Vagina (tissue), 2 donors: ENCODE data around the gene HOXD3. TPM values are rescaled to one million over a fixed set of nuclear protein-coding genes. Genes with fewer than 3 reads are reported as not detected.
A peak's percentile ranks its signal among the peaks of the same experiment; 100 is the strongest.

Experiments used
- DNase-seq, 2 donors: peaks; one replicate each; pipeline ENCODE4 v3.0.0-alpha.2; 2017; ENCODE audit errors: extremely low spot score in 2 of 2
- H3K27ac ChIP-seq: fragments of 200-600 bp; sonication (generic); one replicate; pipeline ENCODE4 v1.5.1; 2019
- H3K27me3 ChIP-seq: fragments of 200-600 bp; sonication (generic); one replicate; pipeline ENCODE4 v1.5.1; 2019
- H3K36me3 ChIP-seq, 2 donors: fragments of 200-600 bp; sonication (generic); one replicate each; pipeline ENCODE4 v1.5.1; 2017 to 2019
- H3K4me1 ChIP-seq: fragments of 200-600 bp; sonication (generic); one replicate; pipeline ENCODE4 v1.5.1; 2019
- H3K4me3 ChIP-seq, 2 donors: fragments of 200-600 bp; sonication (generic); 1 replicate in 1 of 2; 2 replicates in 1 of 2; pipeline ENCODE4 v1.5.1; 2016 to 2019
- H3K9me3 ChIP-seq: fragments of 200-600 bp; sonication (generic); one replicate; pipeline ENCODE4 v1.5.1; 2019
- POLR2A ChIP-seq, 2 donors: fragments of 450-650 bp; IDR thresholded peaks; one replicate each; pipeline ENCODE4 v1.6.1; 2017; ENCODE audit warnings: antibody characterized with exemption in 2 of 2, mild to moderate bottlenecking in 2 of 2, moderate library complexity in 2 of 2
- POLR2AphosphoS5 ChIP-seq, 2 donors: sonication (generic); formaldehyde crosslinking; IDR thresholded peaks; one replicate each; pipeline ENCODE4 v1.9.0; 2017; ENCODE audit warnings: antibody characterized with exemption in 2 of 2, mild to moderate bottlenecking in 2 of 2, low read depth in 1 of 2; ENCODE audit not compliant: insufficient read depth in 1 of 2
- intact Hi-C: fragments of 100-400 bp; cut with DNase I; formaldehyde crosslinking; loops from one replicate; pipeline ENCODE4 v1.15.1; 2023
- total RNA-seq: library from RNA; depleted of rRNA; stranded (reverse); fragments of >200 nt; gene quantifications from one replicate; pipeline ENCODE4 v1.2.3, GENCODE V29; 2016
- TF ChIP-seq, protein P1 (sequence below), 3 experiments: fragments of 450-650 bp in 2 of 3; fragments of 200-600 bp in 1 of 3; sonication (generic) in 1 of 3; IDR thresholded peaks; one replicate each; pipeline ENCODE4 v1.5.1; 2017 to 2019; ENCODE audit warnings: antibody characterized with exemption in 3 of 3, mild to moderate bottlenecking in 2 of 3, moderate library complexity in 2 of 3

HOXD3 gene
- total RNA-seq, 1 donor from 2014 or later: 11.8 TPM

DNA sequence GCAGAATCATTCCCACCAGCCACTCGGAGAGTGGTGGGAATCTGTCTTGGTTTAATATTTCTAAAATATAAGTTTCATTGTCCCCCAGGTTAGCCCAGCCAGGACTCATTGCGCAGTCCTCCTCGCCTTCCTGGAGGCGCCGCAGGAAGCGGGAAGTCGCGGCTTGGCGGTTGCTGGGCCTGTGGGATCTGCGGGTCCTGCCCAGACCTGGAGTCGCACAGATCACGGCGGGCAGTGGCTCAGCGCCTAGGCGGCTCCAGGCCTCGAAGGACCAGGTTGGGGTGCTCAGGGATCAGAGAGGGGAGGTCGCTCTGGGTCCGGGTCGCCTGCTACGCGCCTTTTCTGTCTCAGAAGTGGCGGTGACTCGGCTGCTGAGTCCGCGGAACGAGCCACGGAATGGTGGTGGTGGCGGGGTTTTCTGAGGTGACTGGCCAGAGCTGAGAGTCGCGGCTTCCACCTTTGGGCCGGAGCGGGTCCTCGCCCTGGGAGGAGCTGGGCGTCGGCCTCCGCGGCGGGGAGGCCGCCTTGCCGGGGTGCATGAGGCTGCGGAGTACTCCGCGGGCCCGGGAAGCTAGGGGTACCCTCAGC is 2.6 kb downstream of the HOXD3 start:
- H3K9me3 ChIP-seq: no peaks in the 10 kb centered on the region
- H3K4me3 ChIP-seq: no peak overlapping the region
- intact Hi-C loops: no loop called here
- H3K27ac ChIP-seq: no peak overlapping the region
- H3K4me1 ChIP-seq: peaks cover 31% of the 10 kb centered on the region
- TF ChIP-seq POLR2AphosphoS5 (IDR thresholded peaks at IDR 0.05; ENCODE audit: insufficient read depth in 1 of 2, low read depth in 1 of 2) (no peak), POLR2A (IDR thresholded peaks at IDR 0.05) (no peak)
- TF ChIP-seq, protein P1, sequence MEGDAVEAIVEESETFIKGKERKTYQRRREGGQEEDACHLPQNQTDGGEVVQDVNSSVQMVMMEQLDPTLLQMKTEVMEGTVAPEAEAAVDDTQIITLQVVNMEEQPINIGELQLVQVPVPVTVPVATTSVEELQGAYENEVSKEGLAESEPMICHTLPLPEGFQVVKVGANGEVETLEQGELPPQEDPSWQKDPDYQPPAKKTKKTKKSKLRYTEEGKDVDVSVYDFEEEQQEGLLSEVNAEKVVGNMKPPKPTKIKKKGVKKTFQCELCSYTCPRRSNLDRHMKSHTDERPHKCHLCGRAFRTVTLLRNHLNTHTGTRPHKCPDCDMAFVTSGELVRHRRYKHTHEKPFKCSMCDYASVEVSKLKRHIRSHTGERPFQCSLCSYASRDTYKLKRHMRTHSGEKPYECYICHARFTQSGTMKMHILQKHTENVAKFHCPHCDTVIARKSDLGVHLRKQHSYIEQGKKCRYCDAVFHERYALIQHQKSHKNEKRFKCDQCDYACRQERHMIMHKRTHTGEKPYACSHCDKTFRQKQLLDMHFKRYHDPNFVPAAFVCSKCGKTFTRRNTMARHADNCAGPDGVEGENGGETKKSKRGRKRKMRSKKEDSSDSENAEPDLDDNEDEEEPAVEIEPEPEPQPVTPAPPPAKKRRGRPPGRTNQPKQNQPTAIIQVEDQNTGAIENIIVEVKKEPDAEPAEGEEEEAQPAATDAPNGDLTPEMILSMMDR (IDR thresholded peaks at IDR 0.05): no peak
- no peaks in the 10 kb centered on the region for H3K36me3 ChIP-seq
- no peak for DNase-seq
- peaks cover 21% of the 10 kb centered on the region for H3K27me3 ChIP-seq

DNA sequence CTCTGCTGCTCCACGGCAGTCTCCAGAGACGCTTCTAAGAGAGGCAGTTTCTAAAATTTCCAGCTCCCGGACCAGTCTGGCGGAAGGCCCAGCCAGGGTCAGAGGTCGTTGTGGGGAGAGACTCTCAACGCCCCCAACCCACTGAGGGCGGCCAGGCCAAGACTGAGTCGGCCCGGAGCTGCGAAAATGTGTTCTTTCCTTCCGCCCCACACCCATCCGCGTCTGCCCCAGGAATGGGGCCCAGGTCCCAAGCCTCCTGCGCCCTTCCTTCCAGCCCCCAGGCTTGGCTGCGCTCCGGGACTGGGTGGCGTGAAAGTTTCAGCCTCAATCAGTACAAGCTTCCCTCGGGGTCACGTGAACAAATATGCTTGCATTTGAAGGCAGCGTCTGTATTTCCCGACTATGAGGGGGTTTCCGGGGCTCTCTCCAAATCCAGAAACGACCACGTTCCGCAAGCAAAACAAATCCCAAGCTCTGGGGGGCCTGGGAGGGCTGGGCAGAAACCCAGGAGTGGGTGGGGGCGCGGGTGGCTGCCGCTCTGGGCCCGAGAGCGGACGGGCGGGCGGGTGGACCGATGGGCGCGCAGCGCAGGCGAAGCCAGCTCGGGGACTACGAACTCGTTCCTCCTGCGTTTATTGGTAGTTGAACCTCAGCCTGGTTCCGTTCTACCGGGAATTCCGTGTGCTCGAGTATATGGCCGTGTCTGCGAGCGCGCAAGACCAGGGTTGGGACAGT is 3.3 kb downstream of the HOXD3 start:
- TF ChIP-seq POLR2A (IDR thresholded peaks at IDR 0.05) (no peak), POLR2AphosphoS5 (IDR thresholded peaks at IDR 0.05; ENCODE audit: insufficient read depth in 1 of 2, low read depth in 1 of 2) (no peak)
- TF ChIP-seq, protein P1 (IDR thresholded peaks at IDR 0.05): no peak
- Histone ChIP-seq H3K27ac (no peak overlapping the region), H3K9me3 (no peaks in the 10 kb centered on the region), H3K36me3 (no peaks in the 10 kb centered on the region), H3K4me3 (no peak overlapping the region), H3K27me3 (peaks cover 27% of the 10 kb centered on the region), H3K4me1 (peaks cover 37% of the 10 kb centered on the region)
- intact Hi-C loops: no loop called here
- DNase-seq: no peak

DNA sequence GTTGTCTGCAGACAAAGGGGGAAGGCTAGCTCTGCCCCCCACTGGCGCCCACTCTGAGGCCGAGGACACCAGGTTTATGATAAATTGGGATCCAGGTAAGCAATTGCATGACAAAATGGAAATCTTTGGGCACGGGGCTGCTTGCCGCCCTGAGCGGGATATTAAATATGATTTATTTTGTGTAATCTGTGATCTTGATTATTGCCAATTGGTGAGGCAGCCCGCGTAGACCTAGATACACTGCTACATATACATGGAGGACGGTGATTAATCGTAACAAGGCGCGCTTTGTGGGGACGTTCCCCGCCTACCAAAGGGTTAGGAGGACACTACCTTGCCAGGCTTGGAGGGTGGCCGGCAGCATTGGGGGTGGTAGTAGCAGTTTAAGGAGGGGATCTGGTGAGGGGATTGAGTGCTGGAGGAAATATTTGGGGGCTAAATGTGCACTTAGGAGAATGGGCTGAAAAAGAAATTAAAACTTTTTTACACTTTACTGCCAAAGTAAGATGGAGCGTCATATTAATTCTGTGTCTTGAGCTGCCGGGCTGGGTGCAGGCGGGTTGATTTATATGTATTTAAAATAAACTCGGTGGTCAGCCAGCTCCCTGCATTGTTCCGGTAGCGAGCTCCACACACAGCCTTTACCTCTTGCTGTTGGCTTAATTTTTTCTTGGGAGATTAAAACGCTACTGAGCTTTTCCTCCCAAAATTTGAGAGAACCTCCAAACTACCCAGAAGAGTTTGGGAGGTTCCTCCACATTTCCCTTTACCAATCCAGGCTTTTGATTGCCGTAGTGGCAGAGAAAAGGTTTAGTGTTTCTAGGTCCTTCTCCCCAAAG is 4.1 kb downstream of the HOXD3 start:
- no peak overlapping the region for H3K4me3 ChIP-seq
- intact Hi-C loops: no loop called here
- DNase-seq: no peak
- H3K36me3 ChIP-seq: no peaks in the 10 kb centered on the region
- TF ChIP-seq POLR2A (IDR thresholded peaks at IDR 0.05) (no peak), POLR2AphosphoS5 (IDR thresholded peaks at IDR 0.05; ENCODE audit: insufficient read depth in 1 of 2, low read depth in 1 of 2) (no peak)
- TF ChIP-seq, protein P1 (IDR thresholded peaks at IDR 0.05): no peak
- H3K27me3 ChIP-seq: peaks cover 27% of the 10 kb centered on the region
- no peak overlapping the region for H3K27ac ChIP-seq
- peaks cover 39% of the 10 kb centered on the region for H3K4me1 ChIP-seq
- H3K9me3 ChIP-seq: no peaks in the 10 kb centered on the region

DNA sequence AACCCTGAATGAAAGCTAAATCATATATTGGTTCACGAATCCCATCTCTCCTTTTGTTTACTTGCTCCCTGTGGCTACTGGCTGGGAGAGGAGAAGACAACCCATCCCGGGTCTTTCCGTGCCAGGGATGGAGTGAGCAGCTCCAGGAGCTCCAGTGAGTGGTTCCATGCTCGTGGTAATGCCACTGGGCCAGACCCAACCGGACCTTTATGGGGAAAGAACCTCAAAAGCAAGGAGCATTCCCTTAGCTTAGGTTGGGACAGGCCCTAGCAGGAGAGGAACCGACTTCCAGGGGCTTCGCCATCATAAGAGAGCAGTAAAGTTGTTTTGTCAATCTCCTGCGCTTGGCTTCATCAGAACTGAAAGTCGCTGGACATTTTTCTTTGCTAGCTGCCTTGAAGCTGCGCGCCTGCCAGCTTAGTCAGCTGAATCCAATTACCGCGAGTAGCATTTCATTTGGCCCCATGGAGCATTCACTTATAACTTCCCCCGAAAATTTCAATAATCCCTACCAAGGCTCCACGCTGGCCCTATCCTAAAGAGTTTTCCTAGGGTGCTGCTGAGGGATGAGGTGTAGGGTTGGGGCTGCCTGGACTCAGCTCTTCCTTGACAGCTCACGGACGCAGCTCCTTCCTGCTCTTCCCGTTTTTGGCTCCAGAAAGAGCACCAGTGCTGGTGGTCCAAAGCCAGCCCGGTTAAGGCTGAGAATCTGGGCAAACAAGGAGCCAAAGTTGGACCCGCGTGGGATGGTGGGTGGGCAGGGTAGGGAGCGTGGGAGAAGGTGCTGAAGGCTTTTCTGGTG is 4.9 kb downstream of the HOXD3 start:
- peak overlapping the region in 1 of 2 donors; percentile 5 for H3K4me3 ChIP-seq
- peaks cover 27% of the 10 kb centered on the region for H3K27me3 ChIP-seq
- no peak overlapping the region for H3K27ac ChIP-seq

More for the DNA sequence above, 4.9 kb downstream of the HOXD3 start:
- intact Hi-C loops: no loop called here
- Histone ChIP-seq H3K36me3 (no peaks in the 10 kb centered on the region), H3K4me1 (peaks cover 36% of the 10 kb centered on the region), H3K9me3 (no peaks in the 10 kb centered on the region)
- DNase-seq: no peak
- TF ChIP-seq, protein P1 (IDR thresholded peaks at IDR 0.05): no peak
- TF ChIP-seq POLR2AphosphoS5 (IDR thresholded peaks at IDR 0.05; ENCODE audit: insufficient read depth in 1 of 2, low read depth in 1 of 2): no peak
- TF ChIP-seq POLR2A (IDR thresholded peaks at IDR 0.05): no peak
